Measurements from ENCODE around the gene SAMHD1. TPM values are rescaled to one million over a fixed set of nuclear protein-coding genes. Genes with fewer than 3 reads are reported as not detected.

Gene SAMHD1
- total and polyA plus RNA-seq, 2 of the 8 experiments (the other 6 are each of a cell fraction or from before 2014, with no cell fraction given): 22.0 to 37.1 TPM

DNA sequence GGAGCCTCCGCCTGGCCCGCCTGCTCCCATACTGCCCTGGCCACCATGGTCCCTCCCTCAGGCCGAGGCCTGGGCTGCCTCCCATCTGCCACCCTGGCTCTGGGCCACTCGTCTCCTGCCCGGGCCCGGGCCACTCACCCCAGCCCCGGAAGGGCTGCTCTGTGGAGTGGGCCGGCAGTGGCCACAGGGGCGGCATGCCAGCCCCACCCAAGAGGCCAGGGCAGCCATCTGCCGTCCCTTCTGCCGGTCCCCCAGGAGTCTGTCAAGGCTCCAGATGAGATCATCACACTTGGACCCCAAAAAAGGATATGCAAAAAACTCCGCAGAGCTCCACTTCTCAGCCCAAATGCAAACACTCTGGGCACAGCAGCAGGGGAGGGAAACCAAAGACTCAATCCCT is 99.3 kb downstream of the SAMHD1 start:
- Histone ChIP-seq H3K23ac (ENCODE audit: insufficient read length) (no peak overlapping the region), H3K4me2 (ENCODE audit: insufficient read depth in 1 of 2, low read depth in 2 of 2, low read length in 2 of 2) (no peak overlapping the region), H2AFZ (ENCODE audit: low read length) (no peak overlapping the region), H3K27ac (ENCODE audit: low read depth, low read length) (no peak overlapping the region), H3K4me3 (ENCODE audit: extremely low read depth in 1 of 4, insufficient read depth in 2 of 4, low read depth in 3 of 4, low read length in 4 of 4) (no peak overlapping the region), H3K79me2 (ENCODE audit: control insufficient read depth in 1 of 2, insufficient read depth in 2 of 2, low read length in 2 of 2) (peaks cover 0 to 28% of the 10 kb centered on the region in 2 experiments; a peak in 2 of 4 replicates), H2AK5ac (ENCODE audit: low read depth, low read length) (no peak overlapping the region), H3K79me1 (ENCODE audit: low read depth, low read length) (peaks cover 11% of the 10 kb centered on the region), H3K9ac (replicated peaks in 1 of 4; ENCODE audit: extremely low read depth in 1 of 4, low read depth in 3 of 4, low read length in 3 of 4) (no peak overlapping the region), H3K18ac (ENCODE audit: extremely low read depth, low read length) (no peak overlapping the region), H4K20me1 (replicated peaks in 1 of 2; ENCODE audit: control insufficient read depth in 1 of 2, insufficient read depth in 2 of 2, low read length in 2 of 2) (peaks cover 4 to 20% of the 10 kb centered on the region in 2 experiments), H4K8ac (ENCODE audit: extremely low read depth, insufficient read depth, low read length) (no peak overlapping the region), H3K23me2 (ENCODE audit: low read depth, low read length) (peaks cover 2% of the 10 kb centered on the region; the same call in 1 of the 2 replicates), H2BK5ac (ENCODE audit: low read depth, low read length) (no peak overlapping the region), H2BK20ac (ENCODE audit: low read length) (no peak overlapping the region), H4K5ac (ENCODE audit: insufficient read length, low read depth, low read length) (no peak overlapping the region), H2BK120ac (replicated peaks; ENCODE audit: low read depth, low read length) (no peak overlapping the region), H4K91ac (replicated peaks; ENCODE audit: insufficient read length, low read length) (no peak overlapping the region), H3K36me3 (ENCODE audit: control insufficient read depth in 2 of 4, insufficient read depth in 4 of 4, low read length in 3 of 4) (peaks cover 0 to 3% (median 0%) of the 10 kb centered on the region in 4 experiments; a peak in 2 of 8 replicates), H3K4me1 (replicated peaks in 1 of 4; ENCODE audit: control insufficient read depth in 3 of 4, insufficient read depth in 4 of 4, low read length in 3 of 4) (peaks cover 0 to 13% (median 10%) of the 10 kb centered on the region in 4 experiments; a peak in 5 of 7 replicates), H2BK15ac (ENCODE audit: low read length) (no peak overlapping the region), H3K27me3 (replicated peaks in 1 of 4; ENCODE audit: control insufficient read depth in 3 of 4, extremely low read depth in 1 of 4, insufficient read depth in 3 of 4, low read length in 3 of 4) (no peaks in the 10 kb centered on the region), H3K4ac (replicated peaks; ENCODE audit: insufficient read length, low read depth, low read length) (no peak overlapping the region), H2BK12ac (ENCODE audit: low read depth, low read length) (no peak overlapping the region), H3K56ac (replicated peaks; ENCODE audit: insufficient read length, low read depth, low read length) (no peak overlapping the region), H3K9me3 (ENCODE audit: insufficient read depth in 2 of 2, low read depth in 1 of 2, low read length in 1 of 2) (peaks cover 3 to 4% of the 10 kb centered on the region in 2 experiments; a peak in 3 of 4 replicates), H3K14ac (ENCODE audit: insufficient read length) (no peak overlapping the region)
- DNase-seq (ENCODE audit: low read depth in 1 of 2, low spot score in 2 of 2): no peak
- CTCF ChIA-PET (ENCODE audit: partially characterized antibody): interaction anchor here (1.0 to 4.6 kb wide), 6 partner anchors 10 to 43 kb away, joined by 3 to 16 read pairs (median 3); a partner anchor contains a TSS
- WGBS, 2 experiments (ENCODE audit: extremely low coverage in 1 of 2, insufficient coverage in 1 of 2, insufficient read length in 1 of 2, insufficient replicate concordance in 2 of 2, low coverage in 1 of 2, low lambda C conversion rate in 2 of 2, missing lambda C conversion rate in 1 of 2): 90% methylated on average over 11 of the region's 12 CpGs; no CpG with 5 or more reads in 1 of the 2 experiments
- POLR2A ChIA-PET (ENCODE audit: partially characterized antibody): interaction anchor here (0.7 to 7.9 kb wide), 4 partner anchors 9 to 20 kb away, joined by 3 to 42 read pairs (median 17); a partner anchor contains a TSS
- TF ChIP-seq TAF7 (optimal IDR thresholded peaks at IDR 0.05; ENCODE audit: borderline replicate concordance, low read depth, low read length): no peak
- TF ChIP-seq RNF2 (IDR thresholded peaks at IDR 0.05; ENCODE audit: borderline replicate concordance, low read depth, low read length, missing control alignments, poor library complexity, severe bottlenecking): no peak
- TF ChIP-seq NRF1 (IDR thresholded peaks at IDR 0.05; ENCODE audit: low read depth, low read length): no peak
- FAIRE-seq: no peak
